SIG-M5 treated with dmso at 0.1 percent for 504 hours (cell line): ENCODE results near the gene PRKD1.

Experiments used
- DNase-seq: peaks from one replicate; lab custom pipeline; 2025; ENCODE audit not compliant: unreplicated experiment; lab: John Stamatoyannopoulos, UW

PRKD1 gene

GRCh38 chr14:29927376-29928116, at the start of gene PRKD1:
TSS of gene PRKD1 (minus strand) at chr14:29927847.
- DNase-seq: no peak

DNA sequence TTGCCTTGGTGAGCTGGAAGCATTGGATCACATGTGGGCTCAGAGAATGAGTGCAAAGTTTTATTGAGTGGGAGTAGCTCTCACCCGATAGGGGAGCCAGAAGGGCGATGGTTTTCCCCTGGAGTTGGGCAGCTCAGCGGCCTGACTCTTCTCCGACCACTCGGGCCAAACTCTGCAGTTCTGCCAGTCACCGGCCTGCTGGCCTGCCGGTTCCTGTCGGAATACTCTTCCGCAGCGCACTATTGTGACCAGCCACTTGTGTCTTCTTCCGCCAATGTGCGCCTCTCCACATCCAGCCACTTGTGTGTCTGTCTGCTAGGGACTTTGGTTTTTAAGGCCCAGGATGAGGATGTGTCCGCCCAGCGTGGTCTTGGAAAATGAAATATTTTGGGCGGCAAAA, 43.5 kb upstream of the PRKD1 start:
- no peak for DNase-seq

DNA sequence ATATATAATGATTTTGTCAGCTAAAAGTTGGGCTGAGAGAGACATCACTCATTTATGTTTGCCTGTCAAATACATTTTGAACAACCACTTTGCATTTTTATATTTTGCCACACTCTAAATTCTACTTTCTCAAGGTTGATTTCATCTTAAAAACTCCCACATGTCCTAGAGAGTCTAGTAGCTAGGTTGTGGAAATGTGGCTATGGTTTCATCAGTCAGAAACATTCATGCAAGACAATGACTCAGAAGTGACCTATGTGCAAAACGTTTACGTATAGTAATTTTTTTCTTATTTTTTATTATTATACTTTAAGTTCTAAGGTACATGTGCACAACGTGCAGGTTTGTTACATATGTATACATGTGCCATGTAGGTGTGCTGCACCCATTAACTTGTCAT, 27.4 kb upstream of the PRKD1 start:
- no peak for DNase-seq

DNA sequence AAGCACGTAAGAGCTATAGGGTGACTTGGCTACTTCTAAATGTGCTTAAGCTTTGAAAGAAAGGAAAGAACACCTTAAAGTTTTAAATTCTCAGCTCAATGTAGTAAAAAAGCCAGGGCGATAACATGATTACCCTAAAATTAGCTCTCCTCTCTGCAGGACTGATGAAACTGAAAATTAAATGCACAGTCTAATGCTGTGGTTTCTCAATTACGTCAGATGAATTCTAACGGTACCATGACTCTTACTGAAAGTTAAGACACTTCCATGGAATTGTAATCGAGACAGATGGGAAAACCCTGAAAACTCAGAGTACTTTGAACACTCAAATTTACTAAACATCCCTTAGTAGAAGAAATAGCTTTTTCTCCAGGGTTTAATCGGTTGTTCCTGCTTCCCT, 25.9 kb upstream of the PRKD1 start:
- DNase-seq: no peak

DNA sequence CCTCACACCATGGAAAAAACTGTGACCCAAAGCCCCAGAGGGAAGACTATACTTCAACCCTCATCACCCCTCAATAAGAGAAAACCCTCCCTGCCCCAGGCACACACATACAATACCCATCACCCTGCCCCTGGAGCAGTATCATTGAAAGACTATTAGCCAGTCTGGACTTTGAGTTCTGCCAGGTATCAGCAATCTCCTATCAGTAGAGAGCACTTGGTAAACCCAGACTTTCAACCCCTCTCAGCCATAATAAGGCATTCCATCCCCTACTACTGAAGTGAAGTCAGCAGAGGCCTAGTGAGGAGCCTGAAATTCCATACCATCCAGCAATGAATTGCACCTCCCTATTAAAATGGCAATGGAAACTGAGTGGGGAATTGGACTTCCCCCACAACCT, 16.4 kb upstream of the PRKD1 start:
- no peak for DNase-seq

- no peak for DNase-seq
Measured at GRCh38 chr14:29941401-29941800, 13.8 kb upstream of the PRKD1 start.

DNA sequence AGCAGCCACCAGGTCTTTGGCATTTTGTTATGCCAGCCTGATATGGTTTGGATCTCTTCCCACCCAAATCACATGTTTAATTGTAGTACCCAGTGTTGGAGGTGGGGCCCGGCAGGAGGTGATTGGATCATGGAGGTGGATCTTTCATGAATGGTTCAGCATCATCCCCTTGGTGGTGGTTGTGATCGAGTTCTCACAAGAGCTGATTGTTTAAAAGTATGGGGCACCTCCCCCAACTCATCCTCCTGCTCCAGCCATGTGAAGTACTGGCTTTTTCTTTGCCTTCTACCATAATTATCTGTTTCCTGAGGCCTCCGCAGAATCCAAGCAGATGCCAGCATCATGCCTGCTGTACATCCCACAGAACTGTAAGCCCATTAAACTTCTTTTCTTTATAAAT, 12.8 kb upstream of the PRKD1 start:
- DNase-seq: no peak

- DNase-seq: no peak
Measured at GRCh38 chr14:29937116-29937515, 9.5 kb upstream of the PRKD1 start.

- no peak for DNase-seq
Measured at GRCh38 chr14:29930283-29930682, 2.6 kb upstream of the PRKD1 start.

DNA sequence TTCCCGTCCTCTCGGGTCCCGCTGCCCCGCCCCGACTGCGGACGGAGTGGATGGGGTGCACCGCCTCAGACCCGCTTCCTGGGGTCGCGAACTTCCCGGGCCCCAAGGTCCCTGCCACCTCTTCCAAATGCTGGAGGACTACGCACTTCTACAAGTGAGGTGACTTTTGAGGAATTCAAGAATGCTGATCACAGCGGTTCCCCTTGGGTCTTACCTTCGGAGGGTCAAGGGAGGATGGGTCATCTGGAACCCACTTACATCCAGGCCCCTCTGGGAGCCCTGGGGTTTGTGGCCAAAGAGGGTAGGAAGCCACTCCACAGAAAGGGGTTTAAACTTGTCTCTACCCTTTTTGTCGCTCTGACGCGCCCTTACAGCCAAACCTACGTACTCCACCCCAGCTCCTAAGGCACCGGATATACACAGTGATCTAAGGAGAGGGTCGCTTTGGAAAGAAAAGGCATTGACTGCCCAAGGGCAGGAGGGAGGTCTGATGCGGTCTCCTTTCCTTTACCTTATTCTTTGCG, 532 bp upstream of the PRKD1 start:
- DNase-seq: no peak

DNA sequence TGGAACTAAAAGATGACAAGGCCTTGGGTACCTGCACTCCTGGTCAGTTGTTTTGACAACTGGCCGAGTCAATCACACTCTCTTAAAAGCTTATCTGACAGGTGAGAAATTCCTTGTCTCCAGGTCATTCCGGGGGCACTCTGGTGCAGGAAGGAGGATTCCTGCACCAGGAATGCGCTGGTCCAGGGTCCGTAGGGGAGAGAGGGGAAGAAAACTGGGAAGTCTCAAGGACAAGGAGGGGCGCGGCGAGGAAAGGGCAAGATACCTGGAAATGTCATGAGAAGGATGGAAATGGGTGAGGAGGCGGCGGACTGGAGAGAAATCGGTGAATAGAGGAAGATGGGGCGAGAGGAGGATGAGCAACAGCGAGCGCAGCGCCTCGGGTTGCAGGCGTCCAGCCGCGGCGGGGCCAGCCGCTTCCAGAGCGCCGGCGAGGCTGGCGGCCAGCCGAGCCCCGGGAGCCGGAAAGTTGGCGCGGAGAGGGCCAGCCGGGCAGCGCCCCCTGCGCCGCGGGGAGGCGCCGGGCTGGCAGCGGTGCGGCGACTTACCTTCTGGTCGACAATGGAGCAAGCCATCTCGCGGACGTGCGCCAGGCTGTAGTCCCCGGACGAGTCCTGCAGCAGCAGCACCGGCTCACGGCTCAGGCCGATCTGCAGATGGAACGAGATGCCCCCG, 809 bp downstream of the PRKD1 start:
- no peak for DNase-seq

GRCh38 chr14:29926228-29926627, 1.4 kb downstream of the PRKD1 start:
- no peak for DNase-seq

DNA sequence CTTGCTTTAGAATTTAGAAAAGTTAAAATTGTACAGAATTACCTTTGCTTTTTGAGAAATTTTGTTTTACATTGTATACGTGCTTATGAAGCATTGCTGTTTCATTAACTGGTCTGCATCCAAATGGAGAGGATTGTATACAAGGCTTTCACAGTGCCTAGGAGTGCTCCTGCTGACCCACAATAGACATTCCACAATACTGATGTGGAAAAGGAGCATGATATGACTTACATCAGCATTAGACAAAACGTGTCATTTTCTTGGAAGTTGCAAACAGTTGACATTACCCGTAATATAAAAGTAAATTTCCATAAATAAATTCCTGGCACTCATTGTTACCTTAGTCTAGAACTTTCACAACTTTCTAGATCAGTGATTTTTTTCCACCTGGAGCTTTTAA, 1.9 kb downstream of the PRKD1 start:
- DNase-seq: no peak

DNA sequence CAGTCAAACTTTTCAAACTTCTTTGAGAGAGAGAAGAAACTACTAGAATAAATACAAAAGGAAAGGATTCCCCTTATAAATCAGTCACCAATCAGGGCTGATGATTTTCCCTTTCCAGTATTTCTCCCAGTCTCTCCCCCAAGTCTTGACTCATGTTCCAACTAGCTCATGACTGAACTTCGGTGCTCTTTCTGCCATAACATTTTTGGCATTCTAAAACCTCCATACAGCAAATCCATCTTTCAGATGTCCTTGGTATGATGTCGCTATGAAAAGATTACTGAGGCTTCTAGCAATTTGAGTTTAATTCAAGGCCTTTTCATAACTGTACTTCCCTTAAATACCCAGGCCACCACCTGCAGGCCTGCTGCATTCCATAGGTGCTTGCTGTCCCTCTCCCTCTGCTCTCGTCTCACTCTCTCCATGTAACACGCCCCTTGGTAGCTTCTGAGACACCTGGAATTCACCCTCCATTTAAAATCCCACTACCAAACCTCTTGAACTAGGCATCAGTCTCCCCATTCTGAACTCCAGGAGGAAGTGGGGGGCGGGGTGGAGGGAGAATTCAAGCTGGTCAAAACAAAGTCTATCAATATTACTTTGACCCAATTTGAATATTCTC, 2.4 kb downstream of the PRKD1 start:
- no peak for DNase-seq

- no peak for DNase-seq
Measured at GRCh38 chr14:29919845-29920244, 7.8 kb downstream of the PRKD1 start.

- DNase-seq: no peak
Measured at GRCh38 chr14:29918981-29919380, 8.7 kb downstream of the PRKD1 start.

- DNase-seq: no peak
Measured at GRCh38 chr14:29913566-29913965, 14.1 kb downstream of the PRKD1 start.

GRCh38 chr14:29911810-29912209, 15.8 kb downstream of the PRKD1 start:
- DNase-seq: no peak

DNA sequence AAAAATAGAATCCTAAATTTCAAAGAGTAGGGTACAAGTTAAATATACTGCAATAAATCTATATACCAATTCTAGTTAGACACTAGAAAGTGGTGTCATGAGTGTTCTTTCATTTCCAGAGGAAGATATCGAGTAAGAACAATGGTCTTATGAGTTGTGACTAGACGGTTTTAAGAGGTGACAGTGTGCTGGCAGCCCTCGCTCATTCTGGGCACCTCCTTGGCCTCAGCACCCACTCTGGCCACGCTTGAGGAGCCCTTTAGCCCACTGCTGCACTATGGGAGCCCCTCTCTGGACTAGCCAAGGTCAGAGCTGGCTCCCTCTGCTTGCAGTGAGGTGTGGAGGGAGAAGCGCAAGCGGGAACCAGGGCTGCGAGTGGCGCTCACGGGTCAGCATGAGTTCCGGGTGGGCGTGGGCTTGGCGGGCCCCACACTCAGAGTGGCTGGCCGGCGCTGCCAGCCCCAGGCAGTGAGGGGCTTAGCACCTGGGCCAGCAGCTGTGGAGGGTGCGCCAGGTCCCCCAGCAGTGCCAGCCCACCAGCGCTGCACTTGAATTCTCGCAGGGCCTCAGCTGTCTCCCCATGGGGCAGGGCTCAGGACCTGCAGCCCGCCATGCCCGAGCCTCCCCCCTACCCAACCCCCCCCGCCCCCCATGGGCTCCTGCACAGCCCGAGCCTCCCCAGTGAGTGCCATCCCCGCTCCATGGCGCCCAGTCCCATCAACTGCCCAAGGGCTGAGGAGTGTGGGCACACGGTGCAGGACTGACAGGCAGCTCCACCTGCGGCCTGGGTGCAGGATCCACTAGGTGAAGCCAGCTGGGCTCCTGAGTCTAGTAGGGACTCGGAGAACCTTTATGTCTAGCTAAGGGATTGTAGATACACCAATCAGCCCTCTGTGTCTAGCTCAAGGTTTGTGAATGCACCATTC, 18.7 kb downstream of the PRKD1 start:
- DNase-seq: no peak

GRCh38 chr14:29906256-29906870, 21.3 kb downstream of the PRKD1 start:
- DNase-seq: peak; percentile 13

DNA sequence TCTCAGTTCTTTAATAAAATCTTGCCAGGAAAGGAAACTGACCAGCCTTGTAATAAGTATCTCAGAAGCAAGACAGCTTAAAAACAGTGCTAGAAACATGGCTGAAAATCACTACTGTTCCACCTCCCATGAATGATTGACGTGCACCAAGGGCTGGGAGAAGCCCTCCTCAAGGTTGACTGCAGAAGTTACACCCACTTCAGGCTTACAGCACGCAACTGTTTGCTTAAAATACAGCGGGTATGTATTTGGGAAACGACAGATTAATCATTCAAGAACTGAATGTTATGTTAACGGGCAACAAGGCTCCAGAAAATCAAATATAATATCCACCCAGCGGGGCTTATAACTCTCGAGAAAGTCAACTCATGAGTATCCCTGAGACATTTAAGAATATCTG, 22.1 kb downstream of the PRKD1 start:
- no peak for DNase-seq
